ENCODE measurements around the gene PEAR1. TPM values are rescaled to one million over a fixed set of nuclear protein-coding genes. Genes with fewer than 3 reads are reported as not detected.

The PEAR1 gene
- polyA plus RNA-seq, 3 donors = not detected

GRCh38 chr1:156931974-156932710, 38.6 kb downstream of the PEAR1 start:
- H3K36me3 Mint-ChIP-seq = peaks cover 26 to 30% of the 10 kb centered on the region in 2 donors
- H3K9me3 Mint-ChIP-seq = peaks cover 6 to 16% (median 13%) of the 10 kb centered on the region in 7 donors
- peaks cover 32% of the 10 kb centered on the region for H3K4me1 Mint-ChIP-seq
- TF ChIP-seq CTCF (IDR thresholded peaks at IDR 0.05) = no peak
- Histone ChIP-seq H4K20me1 (ENCODE audit: insufficient read depth, low read length) (no peaks in the 10 kb centered on the region), H3K27ac (ENCODE audit: low read depth in 1 of 2, low read length in 2 of 2) (peak overlapping the region in 1 of 2 donors; percentile 20), H3K9ac (ENCODE audit: insufficient read depth, low read length, poor library complexity, severe bottlenecking) (peak overlapping the region; percentile 20), H3K36me3 (replicated peaks in 1 of 2; ENCODE audit: control insufficient read depth in 1 of 2, insufficient read depth in 2 of 2, low read length in 2 of 2) (peaks cover 26 to 30% of the 10 kb centered on the region in 2 donors), H3K9me3 (replicated peaks in 1 of 2; ENCODE audit: control insufficient read depth in 1 of 2, insufficient read depth in 1 of 2, low read length in 2 of 2) (peaks cover 6 to 13% of the 10 kb centered on the region in 2 donors), H3K4me2 (replicated peaks; ENCODE audit: extremely low read depth, low read length, poor library complexity, severe bottlenecking) (no peak overlapping the region), H3K79me2 (ENCODE audit: insufficient read depth, low read length) (no peaks in the 10 kb centered on the region), H3K4me1 (ENCODE audit: control insufficient read depth in 1 of 2, insufficient read depth in 2 of 2, low read length in 2 of 2) (peaks cover 22 to 27% of the 10 kb centered on the region in 2 donors), H3K4me3 (replicated peaks in 1 of 3; ENCODE audit: low read depth in 2 of 3, low read length in 3 of 3) (peak overlapping the region in 1 of 3 experiments; percentile 65), H2AFZ (ENCODE audit: insufficient read depth, low read depth, low read length, poor library complexity, severe bottlenecking) (peak overlapping the region; percentile 54), H3K27me3 (ENCODE audit: control insufficient read depth in 2 of 2, insufficient read depth in 2 of 2, low read length in 2 of 2) (peaks cover 1 to 20% of the 10 kb centered on the region in 2 donors)
- peaks cover 28 to 33% (median 31%) of the 10 kb centered on the region in 3 donors for H3K27me3 Mint-ChIP-seq (ENCODE audit: low read depth in 3 of 3)
- intact Hi-C loops (cut with micrococcal nuclease) = loop anchor here in 1 of 2 donors (10.0 kb wide), 1 partner anchor 143 kb away; no protein-coding TSS in a partner anchor
- 71% methylated on average over 6 of the region's 8 CpGs for WGBS (ENCODE audit: insufficient coverage)
- peak overlapping the region in 5 of 7 donors; percentile 33 to 78 (median 50) for H3K27ac Mint-ChIP-seq
- DNase-seq = no peak
- H3K4me3 Mint-ChIP-seq = peak overlapping the region; percentile 73 to 94

GRCh38 chr1:156933136-156933535, 39.6 kb downstream of the PEAR1 start:
- H3K27ac ChIP-seq (ENCODE audit: low read depth in 1 of 2, low read length in 2 of 2) = no peak overlapping the region
- no peak overlapping the region for H3K4me2 ChIP-seq (replicated peaks; ENCODE audit: extremely low read depth, low read length, poor library complexity, severe bottlenecking)
- no peak overlapping the region for H2AFZ ChIP-seq (ENCODE audit: insufficient read depth, low read depth, low read length, poor library complexity, severe bottlenecking)
- H3K9me3 ChIP-seq (replicated peaks in 1 of 2; ENCODE audit: control insufficient read depth in 1 of 2, insufficient read depth in 1 of 2, low read length in 2 of 2) = peaks cover 2 to 5% of the 10 kb centered on the region in 2 donors
- peaks cover 24% of the 10 kb centered on the region for H3K4me1 Mint-ChIP-seq
- peaks cover 13 to 19% of the 10 kb centered on the region in 2 donors for H3K4me1 ChIP-seq (ENCODE audit: control insufficient read depth in 1 of 2, insufficient read depth in 2 of 2, low read length in 2 of 2)
- peaks cover 18 to 24% (median 23%) of the 10 kb centered on the region in 3 donors for H3K27me3 Mint-ChIP-seq (ENCODE audit: low read depth in 3 of 3)
- intact Hi-C loops (cut with micrococcal nuclease) = loop anchor here in 1 of 2 donors (10.0 kb wide), 1 partner anchor 142 kb away; no protein-coding TSS in a partner anchor
- H3K9me3 Mint-ChIP-seq = peaks cover 4 to 10% (median 9%) of the 10 kb centered on the region in 7 donors
- no peak overlapping the region for H3K9ac ChIP-seq (ENCODE audit: insufficient read depth, low read length, poor library complexity, severe bottlenecking)
- peaks cover 33 to 38% of the 10 kb centered on the region in 2 donors for H3K36me3 Mint-ChIP-seq
- H3K27me3 ChIP-seq (ENCODE audit: control insufficient read depth in 2 of 2, insufficient read depth in 2 of 2, low read length in 2 of 2) = peaks cover 0 to 10% of the 10 kb centered on the region in 2 donors
- peak overlapping the region in 2 of 7 donors; percentile 37 to 57 for H3K27ac Mint-ChIP-seq
- H4K20me1 ChIP-seq (ENCODE audit: insufficient read depth, low read length) = peaks cover 3% of the 10 kb centered on the region
- WGBS (ENCODE audit: insufficient coverage) = 100% methylated on average over 4 of the region's 6 CpGs
- DNase-seq = no peak
- H3K4me3 ChIP-seq (replicated peaks in 1 of 3; ENCODE audit: low read depth in 2 of 3, low read length in 3 of 3) = no peak overlapping the region
- no peak overlapping the region for H3K4me3 Mint-ChIP-seq
- peaks cover 36 to 40% of the 10 kb centered on the region in 2 donors for H3K36me3 ChIP-seq (replicated peaks in 1 of 2; ENCODE audit: control insufficient read depth in 1 of 2, insufficient read depth in 2 of 2, low read length in 2 of 2)
- no peaks in the 10 kb centered on the region for H3K79me2 ChIP-seq (ENCODE audit: insufficient read depth, low read length)
- TF ChIP-seq CTCF (IDR thresholded peaks at IDR 0.05) = no peak

Data from CD14-positive monocyte (primary cell).